Measurements from ENCODE around the gene TBC1D22A. TPM values are rescaled to one million over a fixed set of nuclear protein-coding genes. Genes with fewer than 3 reads are reported as not detected.

The TBC1D22A gene
- total RNA-seq, 6 experiments from 2014 or later, result 20.4 to 24.1 (median 22.2) TPM

- DNase-seq, result no peak
- Mint-ChIP-seq H3K36me3 (ENCODE audit: low read depth) (no peaks in the 10 kb centered on the region; the same call in 1 of the 2 replicates), H3K4me1 (ENCODE audit: low read depth) (peaks cover 5% of the 10 kb centered on the region)
Measured at GRCh38 chr22:47001288-47001687, 238.8 kb downstream of the TBC1D22A start.

GRCh38 chr22:47002692-47003091, 240.2 kb downstream of the TBC1D22A start:
- TF ChIP-seq CTCF (IDR thresholded peaks at IDR 0.05), result no peak
- H3K36me3 Mint-ChIP-seq (ENCODE audit: low read depth), result no peaks in the 10 kb centered on the region; the same call in 1 of the 2 replicates
- H3K27ac Mint-ChIP-seq, result no peak overlapping the region; the same call in 1 of the 2 replicates
- H3K4me3 Mint-ChIP-seq, result no peak overlapping the region
- no peak for DNase-seq
- peaks cover 5% of the 10 kb centered on the region for H3K4me1 Mint-ChIP-seq (ENCODE audit: low read depth)
- H3K27me3 Mint-ChIP-seq (ENCODE audit: insufficient read depth), result peaks cover 2% of the 10 kb centered on the region
- H3K9me3 Mint-ChIP-seq, result no peaks in the 10 kb centered on the region

More at GRCh38 chr22:47001288-47001687, 238.8 kb downstream of the TBC1D22A start:
- H3K9me3 Mint-ChIP-seq, result no peaks in the 10 kb centered on the region
- no peak overlapping the region for H3K4me3 Mint-ChIP-seq
- peaks cover 2% of the 10 kb centered on the region for H3K27me3 Mint-ChIP-seq (ENCODE audit: insufficient read depth)
- TF ChIP-seq CTCF (IDR thresholded peaks at IDR 0.05), result no peak
- H3K27ac Mint-ChIP-seq, result no peak overlapping the region

GRCh38 chr22:47005506-47006408, 243.3 kb downstream of the TBC1D22A start:
- no peaks in the 10 kb centered on the region; the same call in 1 of the 2 replicates for H3K27me3 Mint-ChIP-seq (ENCODE audit: insufficient read depth)
- no peak for DNase-seq
- no peak for TF ChIP-seq CTCF (IDR thresholded peaks at IDR 0.05)
- H3K36me3 Mint-ChIP-seq (ENCODE audit: low read depth), result no peaks in the 10 kb centered on the region
- H3K9me3 Mint-ChIP-seq, result no peaks in the 10 kb centered on the region
- no peak overlapping the region for H3K27ac Mint-ChIP-seq
- no peaks in the 10 kb centered on the region for H3K4me1 Mint-ChIP-seq (ENCODE audit: low read depth)
- H3K4me3 Mint-ChIP-seq, result no peak overlapping the region

- no peaks in the 10 kb centered on the region for H3K36me3 Mint-ChIP-seq (ENCODE audit: low read depth)
Measured at GRCh38 chr22:47006433-47006832, 244.0 kb downstream of the TBC1D22A start.

GRCh38 chr22:47006869-47007268, 244.4 kb downstream of the TBC1D22A start:
- DNase-seq, result no peak
- Mint-ChIP-seq H3K4me3 (no peak overlapping the region), H3K9me3 (no peaks in the 10 kb centered on the region), H3K36me3 (ENCODE audit: low read depth) (no peaks in the 10 kb centered on the region), H3K4me1 (ENCODE audit: low read depth) (0 out of 2 replicates have a peak, but pooled peaks cover 7% of the 10 kb centered on the region), H3K27ac (no peak overlapping the region), H3K27me3 (ENCODE audit: insufficient read depth) (no peaks in the 10 kb centered on the region; the same call in 1 of the 2 replicates)
- TF ChIP-seq CTCF (IDR thresholded peaks at IDR 0.05), result no peak

More at GRCh38 chr22:47006433-47006832, 244.0 kb downstream of the TBC1D22A start:
- Mint-ChIP-seq H3K27me3 (ENCODE audit: insufficient read depth) (no peaks in the 10 kb centered on the region; the same call in 1 of the 2 replicates), H3K9me3 (no peaks in the 10 kb centered on the region), H3K4me1 (ENCODE audit: low read depth) (0 out of 2 replicates have a peak, but pooled peaks cover 4% of the 10 kb centered on the region), H3K27ac (no peak overlapping the region), H3K4me3 (no peak overlapping the region)
- no peak for DNase-seq
- TF ChIP-seq CTCF (IDR thresholded peaks at IDR 0.05), result no peak

All from HFFc6 (cell line).